Head of caudate nucleus (tissue), 42 donors: ENCODE data around the gene TPRKB.
A peak's percentile ranks its signal among the peaks of the same experiment; 100 is the strongest.
"Not testable (repeated sequence)": the region's sequence is repeated elsewhere in the genome, so short reads cannot be mapped to it uniquely, and the experiment has no call there.

Experiments used
- DNase-seq, 42 donors: peaks; one replicate each; pipeline versions ENCODE4 v3.0.0 to v3.0.0-alpha.2; 2020 to 2021; ENCODE audit warnings: mixed read lengths in 7 of 42
- intact Hi-C: fragments of 100-400 bp; cut with DNase I; formaldehyde crosslinking; loops from one replicate; pipeline ENCODE4 v1.15.0; 2022

TPRKB gene

GRCh38 chr2:73736855-73737779 lies at the start of gene TPRKB:
TPRKB (minus strand) TSS chr2:73737345; CDS start chr2:73734569, 2,776 bp downstream.
- peak; percentile 92 to 98 (median 96) for DNase-seq
- intact Hi-C loops: no loop called here

DNA sequence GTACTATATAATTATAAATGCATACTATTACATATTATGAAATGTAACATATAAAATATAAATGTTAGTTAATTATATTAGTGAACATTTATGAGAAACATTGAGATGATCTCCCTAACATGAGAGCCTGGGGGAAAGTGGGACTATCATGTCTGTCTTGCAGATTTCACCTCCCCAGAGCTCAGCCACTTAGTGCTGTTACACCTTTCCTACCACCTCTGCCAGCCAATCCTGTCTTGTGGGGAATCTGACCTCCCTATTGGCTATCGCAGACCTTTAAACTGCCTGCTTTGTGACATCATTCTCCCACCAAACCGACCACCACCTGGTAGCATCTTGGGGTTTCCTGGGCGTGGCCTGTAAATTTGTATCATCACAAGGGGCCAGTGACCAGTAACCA lies 46.7 kb upstream of the TPRKB start, which contains the start of gene C2orf78:
Gene C2orf78, plus strand, starts transcription at position 301 of the 400 bp plus-strand sequence. CDS start 127 bp downstream, outside the sequence.
- intact Hi-C loops, DNase-seq: not testable (repeated sequence)

DNA sequence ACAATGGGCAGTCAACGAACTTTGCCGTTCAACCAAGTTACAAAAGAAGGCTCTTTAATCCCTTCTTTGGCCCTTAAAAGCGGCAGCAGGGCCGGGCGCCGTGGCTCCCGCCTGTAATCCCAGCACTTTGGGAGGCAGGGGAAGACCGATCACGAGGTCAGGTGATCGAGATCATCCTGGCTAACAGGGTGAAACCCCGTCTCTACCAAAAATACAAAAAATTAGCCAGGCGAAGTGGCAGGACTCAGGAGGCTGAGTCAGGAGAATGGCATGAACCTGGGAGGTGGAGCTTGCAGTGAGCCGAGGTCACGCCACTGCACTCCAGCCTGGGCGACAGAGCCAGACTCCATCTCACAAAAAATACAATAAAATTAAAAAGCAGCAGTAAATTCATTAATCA lies 46.3 kb upstream of the TPRKB start:
- DNase-seq, intact Hi-C loops: not testable (repeated sequence)

- intact Hi-C loops: no loop called here
- DNase-seq: no peak
Observed at GRCh38 chr2:73780237-73780582, 43.1 kb upstream of the TPRKB start.

GRCh38 chr2:73779467-73780236 lies 42.5 kb upstream of the TPRKB start, which contains the start of gene DUSP11:
DUSP11 (minus strand) TSS chr2:73780103; CDS start chr2:73779974, 129 bp downstream.
- DNase-seq: peak; percentile 83 to 98 (median 96)
- intact Hi-C loops: no loop called here

- intact Hi-C loops: not testable (repeated sequence)
Observed at GRCh38 chr2:73778867-73779466, 41.8 kb upstream of the TPRKB start.

GRCh38 chr2:73776869-73777519 lies 39.8 kb upstream of the TPRKB start:
- intact Hi-C loops: no loop called here
- no peak for DNase-seq

More at GRCh38 chr2:73778867-73779466, 41.8 kb upstream of the TPRKB start:
- DNase-seq: not testable (repeated sequence)

DNA sequence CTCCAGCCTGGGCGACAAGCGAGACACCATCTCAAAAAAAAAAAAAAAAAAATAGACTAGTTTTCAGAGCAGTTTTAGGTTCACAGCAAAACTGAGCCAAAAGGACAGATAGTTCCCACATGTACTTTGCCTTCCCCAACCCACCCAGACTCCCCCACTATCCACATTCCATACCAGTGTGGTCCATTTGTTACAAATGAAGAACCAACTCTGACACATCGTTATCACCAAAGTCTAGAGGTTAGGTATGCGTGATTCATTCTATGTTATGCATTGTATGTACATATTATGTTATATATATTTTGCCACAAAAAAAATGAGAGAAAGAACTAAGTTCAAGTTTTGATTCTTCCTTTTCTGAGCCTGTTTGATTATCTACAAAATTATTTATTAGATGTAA lies 39.2 kb upstream of the TPRKB start:
- intact Hi-C loops: no loop called here
- no peak for DNase-seq

- DNase-seq: peak in 6 of 42 donors; percentile 8 to 60 (median 24)
- intact Hi-C loops: no loop called here
Observed at GRCh38 chr2:73772819-73773218, 35.7 kb upstream of the TPRKB start.

DNA sequence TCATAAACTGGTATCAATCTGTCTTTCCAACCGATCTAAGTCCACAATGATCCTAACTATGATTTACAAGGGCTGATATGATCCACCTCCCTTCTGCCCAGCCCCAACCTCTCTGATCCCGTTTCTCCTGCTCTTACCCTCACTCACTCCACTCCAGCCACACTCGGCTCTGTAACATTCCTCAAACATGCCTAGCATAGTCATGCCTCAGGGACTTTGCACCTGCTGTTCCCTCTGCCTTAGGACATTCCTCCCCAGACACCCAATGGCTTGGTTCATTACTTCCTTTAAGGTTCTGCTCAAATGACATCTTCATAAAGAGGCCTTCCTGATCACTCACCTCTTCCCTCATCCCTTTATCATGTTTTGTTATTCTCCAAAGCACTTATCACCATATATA lies 33.6 kb upstream of the TPRKB start:
- no peak for DNase-seq
- intact Hi-C loops: no loop called here

DNA sequence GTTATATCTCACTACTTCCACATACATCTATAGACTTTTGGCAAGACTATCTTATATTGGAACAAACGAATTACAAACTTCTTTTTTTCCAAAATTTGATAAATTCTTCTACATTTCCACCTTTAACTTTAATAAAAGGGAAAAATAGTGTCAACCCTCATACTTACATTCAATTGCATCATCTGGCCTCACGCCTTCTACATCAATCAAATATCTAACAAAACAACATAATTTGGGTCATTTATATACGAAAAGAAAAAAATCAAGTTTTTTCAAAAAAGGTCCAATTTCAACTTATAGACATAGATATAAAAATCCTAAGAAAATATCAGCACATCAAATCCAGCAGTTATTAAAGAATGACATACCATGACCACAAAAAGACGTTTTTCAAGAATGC lies 29.8 kb upstream of the TPRKB start:
- intact Hi-C loops: no loop called here
- DNase-seq: no peak

DNA sequence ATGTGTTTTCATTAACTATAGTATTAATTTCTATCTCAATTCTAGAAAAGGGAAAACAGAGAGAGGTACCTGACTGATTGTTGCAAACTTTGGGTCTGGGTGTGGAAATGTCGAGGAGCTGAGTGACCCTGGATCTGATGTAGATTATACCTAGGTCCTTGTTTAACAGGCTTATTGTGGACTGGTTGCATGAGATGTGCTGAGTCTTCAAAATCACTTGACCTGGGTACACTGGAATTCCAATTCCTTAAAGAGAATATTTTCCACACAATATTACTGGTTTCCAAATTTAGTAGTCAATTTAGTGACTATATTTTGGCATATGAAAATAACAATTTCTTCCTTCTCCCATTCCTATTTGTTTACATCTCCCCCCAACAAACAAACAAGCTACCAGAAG lies 29.2 kb upstream of the TPRKB start:
- intact Hi-C loops: no loop called here
- DNase-seq: no peak

GRCh38 chr2:73764945-73765344 lies 27.8 kb upstream of the TPRKB start:
- DNase-seq: no peak
- intact Hi-C loops: no loop called here

- no peak for DNase-seq
- intact Hi-C loops: no loop called here
Observed at GRCh38 chr2:73762571-73762970, 25.4 kb upstream of the TPRKB start.

DNA sequence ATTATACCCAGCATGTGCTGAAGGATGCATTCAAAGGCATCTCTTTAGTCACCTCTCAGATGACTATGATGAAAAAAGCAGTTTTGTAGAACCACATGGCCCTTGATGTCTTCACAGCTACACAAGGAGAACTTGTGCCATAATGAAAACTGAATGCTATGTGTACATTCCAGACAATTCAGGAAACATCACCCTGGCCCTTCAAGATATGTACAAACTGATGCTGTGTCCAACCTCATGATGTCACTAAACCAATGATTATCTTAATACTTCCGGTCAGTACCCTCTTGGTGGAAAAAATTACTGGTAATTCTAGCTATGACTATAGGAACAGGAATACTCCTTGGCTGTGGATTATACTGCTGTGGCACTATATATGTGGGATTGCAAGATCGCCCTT lies 22.8 kb upstream of the TPRKB start:
- DNase-seq: no peak
- intact Hi-C loops: no loop called here

GRCh38 chr2:73759285-73759764 lies 22.2 kb upstream of the TPRKB start:
- intact Hi-C loops: no loop called here

GRCh38 chr2:73754332-73754731 lies 17.2 kb upstream of the TPRKB start:
- DNase-seq, intact Hi-C loops: not testable (repeated sequence)

More at GRCh38 chr2:73759285-73759764, 22.2 kb upstream of the TPRKB start:
- DNase-seq: no peak

DNA sequence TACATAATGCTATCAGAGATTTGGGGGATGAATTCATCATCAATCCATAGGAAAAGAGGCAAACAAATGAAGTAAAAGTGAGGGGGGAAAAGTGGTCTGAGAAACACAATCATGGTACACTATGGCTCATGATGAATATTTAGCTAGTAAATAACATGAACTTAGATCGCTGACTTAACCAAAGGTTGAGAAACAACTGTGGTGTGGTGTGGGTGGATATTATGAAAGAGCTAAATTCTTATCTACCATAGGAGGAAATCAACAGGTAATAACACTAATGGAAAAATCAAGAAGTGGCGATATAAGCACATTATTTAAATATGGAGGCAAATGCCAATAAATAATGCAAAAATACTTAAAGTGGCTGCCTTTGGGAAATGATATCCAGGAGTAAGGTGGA lies 12.2 kb upstream of the TPRKB start:
- DNase-seq: no peak
- intact Hi-C loops: no loop called here

GRCh38 chr2:73746877-73747208 lies 9.7 kb upstream of the TPRKB start:
- DNase-seq: no peak
- intact Hi-C loops: no loop called here
